B cell (primary cell): ENCODE results near the gene SLC7A9. TPM values are rescaled to one million over a fixed set of nuclear protein-coding genes. Genes with fewer than 3 reads are reported as not detected.

ENCODE experiments used
- ATAC-seq: fragments of 200-7000 bp; cut with Tn5 transposase; one replicate; pipeline ENCODE4 v1.10.0; 2021; ENCODE audit warnings: low read depth, mild to moderate bottlenecking, moderate number of reproducible peaks, moderate library complexity
- CTCF ChIA-PET: fragments of 350-600 bp; sonication (Branson Sonifier 250); formaldehyde crosslinking; loops from one replicate; lab custom pipeline; 2021; ENCODE audit warnings: antibody characterized with exemption, inconsistent platforms; lab: Charles Lee
- POLR2A ChIA-PET: fragments of 350-600 bp; sonication (Branson Sonifier 250); formaldehyde crosslinking; loops from one replicate; lab custom pipeline; 2021; ENCODE audit warnings: antibody characterized with exemption; lab: Charles Lee
- DNase-seq: peaks from one replicate; pipeline ENCODE4 v3.0.0; 2013
- H2AFZ ChIP-seq: 2 replicates; pipeline ENCODE4 v1.6.1; 2012; ENCODE audit warnings: mild to moderate bottlenecking, low read depth, low read length; ENCODE audit not compliant: insufficient read depth, poor library complexity, severe bottlenecking
- H3K27ac ChIP-seq, 2 donors: 1 replicate in 1 of 2; 2 replicates in 1 of 2; pipeline ENCODE4 v1.5.1; 2012 to 2013; ENCODE audit warnings: low read length in 2 of 2, mild to moderate bottlenecking in 2 of 2, moderate library complexity in 1 of 2
- H3K27me3 ChIP-seq, 4 experiments: fragments of 200-600 bp in 1 of 4; sonication (generic) in 1 of 4; replicated peaks in 1 of 4; 1 replicate in 2 of 4; 2 replicates in 2 of 4; pipeline versions ENCODE4 v1.6.1 to v1.7.0; 2013 to 2016; ENCODE audit warnings: low read length in 3 of 4, mild to moderate bottlenecking in 2 of 4, mixed read lengths in 1 of 4, moderate library complexity in 1 of 4; ENCODE audit not compliant: insufficient read depth in 4 of 4, control insufficient read depth in 3 of 4; ENCODE audit errors: control extremely low read depth in 1 of 4
- H3K36me3 ChIP-seq, 2 experiments: replicated peaks in 1 of 2; 1 replicate in 1 of 2; 2 replicates in 1 of 2; pipeline versions ENCODE4 v1.6.1 to v1.7.1; 2013; ENCODE audit warnings: low read length in 1 of 2; ENCODE audit not compliant: insufficient read depth in 2 of 2, control insufficient read depth in 1 of 2; ENCODE audit errors: control extremely low read depth in 1 of 2, extremely low read depth in 1 of 2
- H3K4me1 ChIP-seq, 2 donors: fragments of 200-600 bp in 1 of 2; sonication (generic) in 1 of 2; 1 replicate in 1 of 2; 2 replicates in 1 of 2; pipeline versions ENCODE4 v1.5.1 to v1.6.1; 2013 to 2017; ENCODE audit warnings: low read length in 2 of 2; ENCODE audit not compliant: control insufficient read depth in 2 of 2, insufficient read depth in 2 of 2
- H3K4me2 ChIP-seq: replicated peaks from 2 replicates; pipeline ENCODE3; 2012; ENCODE audit warnings: mild to moderate bottlenecking, low read depth, low read length; ENCODE audit not compliant: poor library complexity, severe bottlenecking
- H3K4me3 ChIP-seq, 5 experiments: fragments of 200-600 bp in 1 of 5; sonication (generic) in 1 of 5; 1 replicate in 3 of 5; 2 replicates in 2 of 5; pipeline versions ENCODE4 v1.5.1 to v1.7.0; 2011 to 2016; ENCODE audit warnings: low read length in 4 of 5, mild to moderate bottlenecking in 4 of 5, low read depth in 2 of 5, control low read depth in 1 of 5, moderate library complexity in 1 of 5; ENCODE audit not compliant: insufficient read depth in 1 of 5; ENCODE audit errors: control extremely low read depth in 1 of 5, extremely low read depth in 1 of 5
- H3K79me2 ChIP-seq: fragments of 200-600 bp; sonication (generic); one replicate; pipeline ENCODE4 v1.6.0; 2016; ENCODE audit warnings: low read length; ENCODE audit not compliant: control insufficient read depth, insufficient read depth
- H3K9ac ChIP-seq: fragments of 200-600 bp; sonication (generic); 2 replicates; pipeline ENCODE4 v1.6.1; 2017; ENCODE audit warnings: mild to moderate bottlenecking, low read length, moderate library complexity
- H3K9me3 ChIP-seq, 3 donors: one replicate each; pipeline versions ENCODE4 v1.6.1 to v1.7.1; 2013; ENCODE audit warnings: low read length in 2 of 3; ENCODE audit not compliant: control insufficient read depth in 2 of 3, insufficient read depth in 1 of 3; ENCODE audit errors: control extremely low read depth in 1 of 3
- H4K20me1 ChIP-seq: 2 replicates; pipeline ENCODE4 v1.6.0; 2012; ENCODE audit warnings: mild to moderate bottlenecking, low read length; ENCODE audit not compliant: insufficient read depth, control insufficient read depth, poor library complexity, severe bottlenecking
- H3K27ac Mint-ChIP-seq: one replicate; pipeline ENCODE4 v1.8.0; 2021; ENCODE audit warnings: mixed read lengths
- H3K27me3 Mint-ChIP-seq: one replicate; pipeline ENCODE4 v1.8.0; 2021; ENCODE audit warnings: mixed read lengths
- H3K4me1 Mint-ChIP-seq: one replicate; pipeline ENCODE4 v1.8.0; 2021; ENCODE audit warnings: mixed read lengths
- H3K4me3 Mint-ChIP-seq: one replicate; pipeline ENCODE4 v1.8.0; 2021; ENCODE audit warnings: mixed read lengths
- H3K9me3 Mint-ChIP-seq: one replicate; pipeline ENCODE4 v1.8.0; 2022; ENCODE audit warnings: mixed read lengths; ENCODE audit not compliant: insufficient read depth
- CTCF ChIP-seq: fragments of 200-600 bp; IDR thresholded peaks from one replicate; pipeline ENCODE4 v1.8.0; 2022; ENCODE audit warnings: antibody characterized with exemption, mild to moderate bottlenecking
- EZH2 ChIP-seq: IDR thresholded peaks from 2 replicates; pipeline ENCODE4 v1.6.1; 2012; ENCODE audit warnings: borderline replicate concordance, low read depth, mild to moderate bottlenecking, moderate library complexity, low read length; ENCODE audit not compliant: insufficient read depth, poor library complexity, severe bottlenecking
- WGBS: methylation state at CpG from one replicate; pipeline ENCODE4 v1.1.5; 2013; ENCODE audit warnings: missing lambda C conversion rate; ENCODE audit not compliant: insufficient coverage; 5-methylcytosine and 5-hydroxymethylcytosine counted together
- intact Hi-C: fragments of 100-400 bp; cut with micrococcal nuclease; formaldehyde crosslinking; loops from one replicate; pipeline ENCODE4 v1.10.0; 2022
- polyA plus RNA-seq: library from polyadenylated mRNA; depleted of rRNA; stranded (reverse); fragments of >200 nt; gene quantifications from 2 replicates; pipeline ENCODE4 v1.2.3, GENCODE V29; 2012
- total RNA-seq, 2 donors: library from RNA; stranded (reverse); fragments of 120-200 nt in 1 of 2; gene quantifications; 1 replicate in 1 of 2; 2 replicates in 1 of 2; pipeline versions ENCODE4 v1.2.3 to v1.2.4, GENCODE V29; 2013 to 2022

Gene SLC7A9
- total and polyA plus RNA-seq, 2 donors (not counting 1 experiment from before 2014, with no cell fraction given), result 0.19 to 0.62 TPM

GRCh38 chr19:32873247-32873959 is 3.8 kb upstream of the SLC7A9 start:
- H3K4me1 Mint-ChIP-seq, result no peaks in the 10 kb centered on the region
- H3K9me3 Mint-ChIP-seq, result no peaks in the 10 kb centered on the region
- H3K4me1 ChIP-seq, result no peaks in the 10 kb centered on the region
- H4K20me1 ChIP-seq, result no peaks in the 10 kb centered on the region
- intact Hi-C loops, result no loop called here
- no peaks in the 10 kb centered on the region for H3K27me3 Mint-ChIP-seq
- no peak overlapping the region for H3K4me3 Mint-ChIP-seq
- no peak overlapping the region for H3K9ac ChIP-seq
- ChIA-PET POLR2A (no interaction called here), CTCF (no interaction called here)
- ATAC-seq, result no peak
- H3K27ac ChIP-seq, result no peak overlapping the region
- TF ChIP-seq CTCF (no peak), EZH2 (no peak)
- no peak overlapping the region for H2AFZ ChIP-seq
- H3K27me3 ChIP-seq, result no peaks in the 10 kb centered on the region
- no peak overlapping the region for H3K4me2 ChIP-seq
- H3K9me3 ChIP-seq, result peaks cover 0 to 1% (median 0%) of the 10 kb centered on the region in 3 donors
- H3K27ac Mint-ChIP-seq, result no peak overlapping the region
- no peaks in the 10 kb centered on the region for H3K79me2 ChIP-seq
- H3K36me3 ChIP-seq, result no peaks in the 10 kb centered on the region
- 76% methylated on average over 5 of the region's 18 CpGs for WGBS
- DNase-seq, result no peak
- no peak overlapping the region for H3K4me3 ChIP-seq

GRCh38 chr19:32872391-32872790 is 2.8 kb upstream of the SLC7A9 start:
- Histone ChIP-seq H3K4me2 (no peak overlapping the region), H3K9ac (no peak overlapping the region), H4K20me1 (no peaks in the 10 kb centered on the region), H3K79me2 (no peaks in the 10 kb centered on the region), H3K4me1 (no peaks in the 10 kb centered on the region), H3K9me3 (no peaks in the 10 kb centered on the region), H3K27me3 (no peaks in the 10 kb centered on the region), H3K36me3 (no peaks in the 10 kb centered on the region), H3K27ac (no peak overlapping the region), H3K4me3 (no peak overlapping the region), H2AFZ (no peak overlapping the region)
- POLR2A ChIA-PET, result no interaction called here
- CTCF ChIA-PET, result no interaction called here
- Mint-ChIP-seq H3K4me3 (no peak overlapping the region), H3K27me3 (no peaks in the 10 kb centered on the region), H3K9me3 (no peaks in the 10 kb centered on the region), H3K4me1 (no peaks in the 10 kb centered on the region), H3K27ac (no peak overlapping the region)
- no peak for ATAC-seq
- no CpG with 5 or more reads among the region's 3 CpGs for WGBS
- DNase-seq, result no peak
- TF ChIP-seq EZH2, result no peak
- TF ChIP-seq CTCF, result no peak
- intact Hi-C loops, result no loop called here
